KMS-11 (cell line): Measurements from ENCODE around the gene SORCS2.

Experiments used
- H2AFZ ChIP-seq: fragments of 200-600 bp; sonication (generic); 2 replicates; pipeline ENCODE4 v1.6.1; 2016; ENCODE audit warnings: antibody characterized with exemption, mixed run types, low read depth
- H3K27ac ChIP-seq: fragments of 200-600 bp; sonication (generic); 2 replicates; pipeline ENCODE4 v1.6.1; 2016; ENCODE audit warnings: mild to moderate bottlenecking, mixed run types
- H3K27me3 ChIP-seq: fragments of 200-600 bp; sonication (generic); 2 replicates; pipeline ENCODE4 v1.6.1; 2017; ENCODE audit warnings: mild to moderate bottlenecking, low read depth, mixed run types, moderate library complexity; ENCODE audit not compliant: insufficient read depth
- H3K36me3 ChIP-seq: fragments of 200-600 bp; sonication (generic); 2 replicates; pipeline ENCODE4 v1.6.1; 2017; ENCODE audit warnings: mild to moderate bottlenecking, mixed run types; ENCODE audit not compliant: insufficient read depth
- H3K4me1 ChIP-seq: fragments of 200-600 bp; sonication (generic); 2 replicates; pipeline ENCODE4 v1.6.1; 2016; ENCODE audit warnings: mild to moderate bottlenecking, low read depth, mixed run types; ENCODE audit not compliant: poor library complexity, severe bottlenecking
- H3K4me2 ChIP-seq: fragments of 200-600 bp; sonication (generic); 2 replicates; pipeline ENCODE4 v1.7.0; 2016; ENCODE audit warnings: mild to moderate bottlenecking, mixed run types
- H3K4me3 ChIP-seq: fragments of 200-600 bp; sonication (generic); IDR thresholded peaks from 2 replicates; pipeline ENCODE4 v1.6.1; 2017; ENCODE audit warnings: low read depth, low read length, mixed read lengths; ENCODE audit not compliant: insufficient read depth
- H3K79me2 ChIP-seq: fragments of 200-600 bp; sonication (generic); 2 replicates; pipeline ENCODE4 v1.6.1; 2016; ENCODE audit warnings: low read depth, mixed run types; ENCODE audit not compliant: insufficient read depth
- H3K9ac ChIP-seq: fragments of 200-600 bp; sonication (generic); 2 replicates; pipeline ENCODE4 v1.6.1; 2016; ENCODE audit warnings: mild to moderate bottlenecking, mixed run types
- H4K20me1 ChIP-seq: fragments of 200-600 bp; sonication (generic); 2 replicates; pipeline ENCODE4 v1.6.1; 2016; ENCODE audit warnings: mild to moderate bottlenecking, mixed run types; ENCODE audit not compliant: insufficient read depth
- TF ChIP-seq, protein P1 (sequence below): fragments of 200-600 bp; sonication (generic); conservative IDR thresholded peaks from 2 replicates; pipeline ENCODE4 v1.6.1; 2017; ENCODE audit warnings: low read depth, mild to moderate bottlenecking, antibody characterized with exemption, low read length, moderate library complexity, mixed read lengths

SORCS2 gene

DNA sequence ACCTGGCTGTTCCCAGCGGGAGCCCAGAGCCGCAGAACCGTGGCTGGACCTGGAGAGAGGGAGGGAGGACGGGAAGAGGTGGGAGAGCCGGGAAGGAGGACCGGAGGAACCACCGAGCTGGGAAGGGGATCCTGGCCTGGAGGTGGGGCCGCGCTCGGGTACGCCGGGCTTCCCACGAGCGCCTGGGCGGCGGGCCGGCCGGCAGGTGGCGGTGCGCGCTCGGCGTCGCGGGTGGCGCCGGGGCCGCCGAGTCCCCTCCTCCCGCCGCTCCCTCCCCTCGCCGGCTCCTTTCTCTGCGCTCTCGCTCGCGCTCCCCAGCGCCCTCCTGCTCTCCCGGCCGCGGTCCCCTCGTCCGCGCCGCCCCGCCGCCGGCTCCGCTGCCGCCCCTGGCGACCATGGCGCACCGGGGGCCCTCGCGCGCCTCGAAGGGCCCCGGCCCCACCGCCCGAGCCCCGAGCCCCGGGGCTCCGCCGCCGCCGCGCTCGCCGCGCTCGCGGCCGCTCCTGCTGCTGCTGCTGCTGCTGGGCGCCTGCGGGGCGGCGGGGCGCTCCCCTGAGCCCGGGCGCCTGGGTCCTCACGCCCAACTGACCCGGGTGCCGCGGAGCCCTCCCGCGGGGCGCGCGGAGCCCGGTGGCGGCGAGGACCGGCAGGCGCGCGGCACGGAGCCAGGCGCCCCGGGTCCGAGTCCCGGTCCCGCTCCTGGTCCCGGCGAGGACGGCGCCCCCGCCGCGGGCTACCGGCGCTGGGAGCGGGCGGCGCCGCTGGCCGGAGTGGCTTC is at the start of gene SORCS2:
Gene SORCS2 (plus strand): TSS at position 287 of the 778 bp plus-strand sequence.
- Histone ChIP-seq H3K79me2 (no peaks in the 10 kb centered on the region), H3K27me3 (peaks cover 12% of the 10 kb centered on the region; the same call in 1 of the 2 replicates), H3K4me2 (no peak within 1 kb of the TSS), H3K9ac (no peak within 1 kb of the TSS), H3K4me1 (no peaks in the 10 kb centered on the region), H3K36me3 (no peaks in the 10 kb centered on the region), H3K4me3 (no peak within 1 kb of the TSS), H4K20me1 (no peaks in the 10 kb centered on the region), H2AFZ (no peak within 1 kb of the TSS), H3K27ac (no peak within 1 kb of the TSS)
- TF ChIP-seq, protein P1, sequence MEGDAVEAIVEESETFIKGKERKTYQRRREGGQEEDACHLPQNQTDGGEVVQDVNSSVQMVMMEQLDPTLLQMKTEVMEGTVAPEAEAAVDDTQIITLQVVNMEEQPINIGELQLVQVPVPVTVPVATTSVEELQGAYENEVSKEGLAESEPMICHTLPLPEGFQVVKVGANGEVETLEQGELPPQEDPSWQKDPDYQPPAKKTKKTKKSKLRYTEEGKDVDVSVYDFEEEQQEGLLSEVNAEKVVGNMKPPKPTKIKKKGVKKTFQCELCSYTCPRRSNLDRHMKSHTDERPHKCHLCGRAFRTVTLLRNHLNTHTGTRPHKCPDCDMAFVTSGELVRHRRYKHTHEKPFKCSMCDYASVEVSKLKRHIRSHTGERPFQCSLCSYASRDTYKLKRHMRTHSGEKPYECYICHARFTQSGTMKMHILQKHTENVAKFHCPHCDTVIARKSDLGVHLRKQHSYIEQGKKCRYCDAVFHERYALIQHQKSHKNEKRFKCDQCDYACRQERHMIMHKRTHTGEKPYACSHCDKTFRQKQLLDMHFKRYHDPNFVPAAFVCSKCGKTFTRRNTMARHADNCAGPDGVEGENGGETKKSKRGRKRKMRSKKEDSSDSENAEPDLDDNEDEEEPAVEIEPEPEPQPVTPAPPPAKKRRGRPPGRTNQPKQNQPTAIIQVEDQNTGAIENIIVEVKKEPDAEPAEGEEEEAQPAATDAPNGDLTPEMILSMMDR, result no peak

DNA sequence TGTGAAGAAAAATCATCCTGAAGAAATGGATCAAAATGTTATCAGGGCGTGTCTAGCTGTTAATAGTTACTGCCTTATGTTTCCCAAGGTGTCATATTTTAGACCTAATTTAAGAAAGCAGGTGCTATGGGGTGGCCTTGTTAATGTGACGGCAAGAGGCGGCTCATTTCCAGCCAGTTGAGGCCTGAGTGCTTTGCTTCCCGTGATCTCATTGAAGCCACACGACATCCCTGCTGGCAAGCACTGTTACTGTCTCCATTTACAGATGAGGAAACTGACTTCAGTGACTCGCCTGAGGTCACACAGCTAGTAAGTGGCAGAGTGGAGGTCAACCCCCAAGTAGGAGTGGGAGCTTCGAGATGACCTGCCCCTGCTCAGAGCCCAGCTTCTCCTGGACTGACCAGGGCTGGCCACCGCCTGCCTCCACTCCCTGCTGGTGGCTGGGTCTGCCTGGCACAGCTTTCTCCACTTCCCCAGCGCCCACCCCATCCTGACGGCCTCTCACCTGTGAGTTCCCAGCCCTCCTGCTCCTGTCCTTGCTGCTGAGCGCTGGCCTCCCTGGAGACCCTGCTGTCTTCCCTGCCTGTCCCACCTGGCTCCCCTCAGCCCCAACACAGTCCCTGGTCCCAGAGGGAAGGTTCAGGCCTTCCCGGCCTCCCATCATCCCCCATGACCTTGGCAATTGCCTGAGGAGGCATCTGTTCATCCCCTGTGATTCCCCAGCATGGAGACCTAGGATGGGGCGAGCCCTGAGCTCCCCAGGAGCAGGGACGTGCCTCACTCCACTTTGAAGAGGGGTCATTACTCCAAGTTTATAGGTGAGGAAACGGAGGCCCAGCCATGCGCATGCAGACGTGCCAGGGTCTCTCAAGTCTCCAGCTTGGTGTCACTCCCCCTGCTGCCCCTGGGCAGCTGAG is 47.7 kb upstream of the SORCS2 start:
- H3K36me3 ChIP-seq, result no peaks in the 10 kb centered on the region
- no peaks in the 10 kb centered on the region for H3K4me1 ChIP-seq
- no peaks in the 10 kb centered on the region for H4K20me1 ChIP-seq
- no peak overlapping the region for H3K4me2 ChIP-seq
- no peak overlapping the region for H3K4me3 ChIP-seq
- no peak overlapping the region for H3K27ac ChIP-seq
- TF ChIP-seq, protein P1, result no peak
- H3K27me3 ChIP-seq, result peaks cover 60% of the 10 kb centered on the region
- no peak overlapping the region for H2AFZ ChIP-seq
- H3K79me2 ChIP-seq, result no peaks in the 10 kb centered on the region
- no peak overlapping the region for H3K9ac ChIP-seq

DNA sequence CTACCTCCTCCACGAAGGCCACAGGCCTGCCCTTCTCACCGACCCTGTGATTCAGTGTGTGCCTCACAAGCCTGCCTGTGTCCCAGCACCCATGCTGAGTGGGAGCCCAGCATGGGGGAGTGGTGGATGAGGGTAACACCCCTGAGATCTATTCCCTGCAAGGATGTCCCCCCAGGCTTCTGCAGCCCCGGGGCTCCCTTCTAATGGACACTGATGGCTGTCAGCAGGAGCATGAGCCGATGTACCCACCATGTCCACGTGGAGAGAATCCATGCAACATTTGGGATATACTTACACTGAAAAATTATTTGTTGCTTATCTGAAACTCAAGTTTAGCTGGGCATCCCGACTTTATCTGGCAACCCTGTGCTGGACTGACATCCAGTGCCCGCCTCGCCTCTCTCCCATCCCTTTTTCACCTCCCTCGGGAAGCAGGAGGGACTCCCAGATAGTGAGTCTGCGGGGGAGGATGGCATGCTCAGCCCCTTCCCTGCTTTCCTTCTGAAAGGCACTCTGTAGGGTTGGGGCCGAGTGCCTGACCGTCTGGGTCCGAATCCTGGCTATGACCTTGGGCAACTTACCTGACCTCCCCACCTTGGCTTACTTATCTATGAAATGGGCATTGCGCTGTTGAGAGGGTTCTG is 46.9 kb upstream of the SORCS2 start:
- H3K36me3 ChIP-seq, result no peaks in the 10 kb centered on the region
- no peaks in the 10 kb centered on the region for H4K20me1 ChIP-seq
- no peak overlapping the region for H3K4me2 ChIP-seq
- no peaks in the 10 kb centered on the region for H3K4me1 ChIP-seq
- H3K4me3 ChIP-seq, result no peak overlapping the region
- H3K79me2 ChIP-seq, result no peaks in the 10 kb centered on the region
- no peak overlapping the region for H3K27ac ChIP-seq
- no peak overlapping the region for H3K9ac ChIP-seq
- H2AFZ ChIP-seq, result no peak overlapping the region
- H3K27me3 ChIP-seq, result peaks cover 67% of the 10 kb centered on the region
- TF ChIP-seq, protein P1, result no peak

DNA sequence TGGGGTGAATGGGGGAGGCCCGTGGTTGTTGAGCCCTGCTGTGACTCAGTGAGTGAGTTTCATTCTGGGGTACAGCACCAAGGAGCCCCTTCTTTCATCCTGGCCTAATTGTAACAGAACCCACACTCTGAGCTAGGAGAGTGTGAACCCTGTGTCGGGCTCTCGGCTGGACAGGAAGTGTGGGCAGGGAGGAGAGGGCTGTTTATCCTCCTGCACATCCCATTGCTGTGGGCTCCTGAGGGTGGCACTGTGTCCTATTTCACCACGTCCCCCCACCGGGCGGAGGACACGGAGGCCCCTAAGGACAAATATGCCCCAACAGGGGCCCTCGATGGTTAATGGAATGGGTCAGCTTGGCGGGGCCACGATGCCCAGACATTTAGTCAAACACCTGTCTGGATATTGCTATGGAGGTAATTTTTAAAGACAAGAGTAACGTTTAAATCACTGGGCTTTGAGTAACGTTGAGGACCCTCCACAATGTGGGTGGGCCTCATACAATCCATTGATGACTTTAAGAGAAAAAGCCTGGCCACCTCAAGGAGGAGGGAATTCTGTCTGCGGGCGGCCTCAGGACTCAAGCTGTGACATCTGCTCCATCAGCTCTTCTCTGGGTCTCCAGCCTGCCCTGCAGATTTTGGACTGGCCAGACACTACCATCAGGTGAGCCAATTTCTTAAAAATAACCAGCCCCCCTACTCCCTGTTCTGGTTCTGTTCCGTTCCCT is 46.1 kb upstream of the SORCS2 start:
- no peak overlapping the region for H2AFZ ChIP-seq
- no peak overlapping the region for H3K4me3 ChIP-seq
- H3K36me3 ChIP-seq, result no peaks in the 10 kb centered on the region
- no peak overlapping the region for H3K4me2 ChIP-seq
- no peak overlapping the region for H3K9ac ChIP-seq
- no peaks in the 10 kb centered on the region for H3K4me1 ChIP-seq
- no peaks in the 10 kb centered on the region for H4K20me1 ChIP-seq
- H3K27ac ChIP-seq, result no peak overlapping the region
- TF ChIP-seq, protein P1, result no peak
- peaks cover 75% of the 10 kb centered on the region for H3K27me3 ChIP-seq
- no peaks in the 10 kb centered on the region for H3K79me2 ChIP-seq
